NCI-H345 treated with DMSO at 0.1 percent for 48 hours (cell line): ENCODE results near the gene TEC.
A peak's percentile ranks its signal among the peaks of the same experiment; 100 is the strongest.

Experiments
- DNase-seq: peaks from one replicate; lab custom pipeline; 2025; ENCODE audit not compliant: unreplicated experiment; lab: John Stamatoyannopoulos, UW

Gene TEC

GRCh38 chr4:48127682-48128404 is 141.8 kb downstream of the TEC start:
- DNase-seq = peak; percentile 5

DNA sequence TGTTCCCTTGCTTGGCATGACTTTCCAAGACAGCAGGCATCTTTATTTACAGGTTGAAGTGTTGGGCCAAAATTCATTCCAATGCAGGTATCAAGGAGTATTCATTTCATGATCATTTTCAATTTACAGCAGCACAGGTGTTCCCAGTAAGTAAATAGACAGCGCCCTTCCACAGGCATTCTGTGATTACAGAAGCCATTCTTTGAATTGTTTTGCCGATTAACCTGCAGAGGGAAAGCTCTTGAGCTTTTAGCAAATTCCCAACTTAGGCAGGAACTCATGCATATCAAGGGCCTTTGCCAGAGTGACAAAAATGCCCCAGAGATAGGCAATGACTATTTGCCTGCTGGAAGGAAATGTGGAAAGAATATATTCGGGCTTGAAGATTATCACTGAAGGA is 142.4 kb downstream of the TEC start:
- peak; percentile 63 for DNase-seq

DNA sequence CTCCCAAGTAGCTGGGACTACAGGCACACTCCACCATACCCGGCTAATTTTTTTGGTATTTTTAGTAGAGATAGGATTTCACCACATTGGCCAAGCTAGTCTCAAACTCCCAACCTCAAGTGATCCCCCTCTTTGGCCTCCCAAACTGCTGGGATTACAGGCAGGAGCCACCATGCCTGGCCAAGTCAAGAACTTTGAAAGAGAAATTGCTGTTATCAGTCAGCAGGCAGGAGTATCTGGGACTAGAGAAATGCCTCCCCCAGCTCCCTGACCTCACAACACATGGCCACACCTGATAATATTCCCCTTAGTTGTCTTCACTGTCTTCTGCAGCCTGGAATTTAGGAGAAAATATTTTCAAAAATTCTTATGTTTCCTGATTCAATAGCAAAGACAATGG is 143.0 kb downstream of the TEC start:
- no peak for DNase-seq

- DNase-seq = no peak
Measured at GRCh38 chr4:48124870-48125269, 144.8 kb downstream of the TEC start.

DNA sequence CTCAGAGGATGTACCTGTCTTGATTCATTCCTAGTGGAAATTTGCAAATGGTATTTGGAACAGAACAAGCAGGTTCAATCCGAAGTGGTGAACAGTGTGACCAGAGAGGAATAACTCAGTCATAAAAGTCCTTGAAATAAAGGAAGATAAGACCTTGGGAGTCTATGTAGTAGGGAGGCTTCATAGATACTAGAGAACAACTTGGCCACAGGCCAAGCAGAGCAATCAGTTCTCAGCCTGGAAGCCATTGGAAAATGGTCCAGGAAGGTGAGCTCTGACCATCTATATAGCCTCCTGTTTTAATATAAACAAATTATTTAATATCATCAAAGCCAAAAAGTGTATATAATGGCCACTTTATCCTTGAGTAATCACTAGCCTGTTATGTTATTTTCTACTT is 146.9 kb downstream of the TEC start:
- no peak for DNase-seq

DNA sequence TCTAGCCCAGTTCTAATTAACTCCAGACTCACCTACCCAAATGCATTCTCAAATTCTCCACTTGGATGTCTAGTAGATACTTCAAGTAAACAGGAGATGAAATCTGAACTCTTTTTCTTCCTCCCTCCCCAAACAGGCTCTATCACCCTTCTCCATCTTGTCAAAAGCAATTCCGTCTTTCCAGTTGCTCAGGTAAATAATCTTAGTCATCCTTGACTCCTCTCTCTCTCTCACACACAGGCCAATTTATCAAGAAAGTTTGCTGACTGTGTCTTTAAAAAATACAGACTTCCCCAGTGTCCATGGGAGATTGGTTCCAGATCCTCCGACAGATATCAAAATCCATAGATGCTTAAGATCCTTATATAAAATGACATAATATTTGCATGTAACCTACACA is 148.5 kb downstream of the TEC start:
- no peak for DNase-seq

DNA sequence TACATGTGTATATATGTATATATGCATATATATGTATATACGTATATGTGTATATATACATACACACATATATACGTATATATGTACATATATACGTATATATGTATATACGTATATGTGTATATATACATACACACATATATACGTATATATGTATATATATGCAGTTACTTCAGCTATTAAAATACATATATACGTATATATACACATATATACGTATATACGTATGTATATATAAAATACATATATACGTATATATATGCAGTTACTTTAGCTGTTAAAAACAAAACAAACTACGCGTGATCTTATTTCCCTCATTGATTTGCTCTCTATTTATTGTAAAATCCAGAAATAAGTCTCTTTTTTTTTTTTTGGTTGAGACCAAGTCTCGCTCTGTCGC is 149.5 kb downstream of the TEC start:
- no peak for DNase-seq

DNA sequence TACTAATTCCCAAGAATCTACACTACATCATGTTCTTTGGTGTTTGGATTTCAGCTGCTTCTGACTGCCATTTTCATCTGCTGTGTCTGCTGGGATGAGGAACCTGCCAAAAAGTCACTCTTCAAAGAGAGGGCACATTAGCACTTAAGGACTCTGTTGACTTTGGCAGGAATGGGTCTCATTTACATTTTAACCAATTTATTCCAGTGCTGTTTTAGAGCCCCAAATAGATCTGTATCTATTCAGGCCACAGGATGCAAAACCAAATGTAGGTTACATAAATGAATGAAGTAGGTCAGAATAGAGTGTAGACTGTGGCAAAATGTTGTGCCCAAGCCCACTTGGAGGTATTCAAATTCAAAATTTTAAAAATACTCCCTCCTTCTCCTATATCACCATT is 150.0 kb downstream of the TEC start:
- no peak for DNase-seq

DNA sequence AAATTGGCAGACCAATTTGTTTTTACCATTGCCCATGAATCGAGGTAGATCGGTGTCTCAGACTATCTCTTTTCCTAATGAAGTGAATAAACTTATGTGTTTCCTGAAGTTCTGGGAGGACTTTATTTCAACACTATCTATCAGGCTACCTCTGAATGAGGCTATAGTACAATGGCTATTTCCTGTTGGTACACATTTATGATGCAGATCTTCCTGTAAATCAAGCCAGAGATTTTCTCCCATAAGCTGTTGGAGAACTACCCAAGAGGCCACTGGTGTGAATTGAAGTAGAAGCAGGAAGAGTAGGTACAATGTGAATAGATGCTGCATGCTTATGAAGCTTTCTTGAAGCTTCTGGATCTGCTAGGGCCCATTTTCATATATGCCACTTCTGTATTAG is 151.6 kb downstream of the TEC start:
- no peak for DNase-seq

- DNase-seq = no peak
Measured at GRCh38 chr4:48116582-48116981, 153.1 kb downstream of the TEC start.

DNA sequence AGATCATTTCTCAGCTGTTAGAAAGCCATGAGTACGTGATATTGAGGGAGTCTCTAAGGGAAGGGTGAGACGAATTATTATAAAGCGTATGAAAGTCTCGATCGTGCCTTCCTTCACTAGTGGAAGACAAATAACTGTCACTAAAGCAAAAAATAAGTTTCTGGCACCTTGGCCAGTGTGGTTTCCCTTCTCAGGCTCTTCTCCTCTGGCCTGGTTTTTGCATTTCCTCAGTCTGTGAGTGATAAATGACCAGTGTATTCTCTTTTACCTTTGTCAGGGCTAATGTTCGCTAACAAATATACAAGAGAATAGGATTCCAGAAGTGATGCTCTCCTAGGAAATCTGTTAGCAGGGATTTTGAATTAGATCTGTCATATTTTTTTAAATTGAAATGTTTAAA is 155.2 kb downstream of the TEC start:
- DNase-seq = no peak

DNA sequence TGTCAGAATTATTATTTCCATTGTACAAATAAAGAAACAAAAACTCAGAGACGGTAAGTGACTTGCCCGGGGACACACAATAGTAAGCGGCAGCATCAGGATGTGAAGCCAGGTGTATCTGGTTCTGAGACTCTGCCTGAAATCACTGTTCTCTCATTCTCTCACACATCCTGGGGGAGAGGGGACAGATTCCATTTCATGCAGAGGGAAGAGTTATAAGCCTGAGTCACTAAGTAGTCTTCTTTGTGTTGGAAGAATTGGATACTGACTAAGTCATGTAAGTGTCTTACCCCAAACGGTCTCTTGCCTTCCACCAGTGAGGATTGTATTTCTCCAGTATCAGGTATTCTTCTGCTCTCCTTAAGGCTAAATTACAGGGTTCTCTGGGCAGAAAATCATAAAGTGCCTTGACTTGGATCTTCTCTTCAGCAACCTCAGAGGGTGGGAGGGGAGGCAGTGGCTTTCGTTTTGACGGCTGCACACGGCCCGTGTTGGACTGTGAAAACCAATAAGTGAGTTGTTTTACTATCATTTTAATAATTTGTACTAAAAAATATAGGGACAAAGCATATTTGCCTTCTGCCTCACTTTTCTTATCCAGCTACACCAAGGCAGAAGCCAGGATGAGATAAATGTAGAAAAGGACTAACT is 157.5 kb downstream of the TEC start:
- no peak for DNase-seq

DNA sequence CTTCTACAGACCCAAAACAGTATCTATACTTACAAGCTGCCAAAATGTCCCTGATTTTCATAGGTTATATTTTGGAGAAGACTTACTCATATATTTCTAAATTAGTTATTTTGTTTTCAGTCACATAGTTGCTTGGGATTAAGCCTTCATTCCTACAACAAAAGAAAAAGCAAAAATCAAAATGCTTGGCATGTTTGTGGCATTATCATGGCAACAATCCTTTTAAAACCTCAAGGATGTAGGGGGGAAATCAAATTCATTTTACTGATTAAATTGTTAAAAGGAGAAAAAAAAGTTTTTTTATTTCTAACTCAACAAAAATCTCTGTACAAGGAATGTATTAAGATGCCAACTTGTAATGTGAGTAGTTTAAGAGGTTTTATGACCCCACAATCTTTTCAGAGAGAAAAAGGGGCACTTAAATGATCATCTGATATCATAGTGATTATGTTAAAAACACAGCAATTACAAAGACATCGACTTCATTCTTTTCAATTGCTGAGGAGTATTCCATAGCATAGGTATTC is 159.1 kb downstream of the TEC start:
- DNase-seq = no peak

- peak; percentile 1 for DNase-seq
Measured at GRCh38 chr4:48109413-48110263, 160.0 kb downstream of the TEC start.

DNA sequence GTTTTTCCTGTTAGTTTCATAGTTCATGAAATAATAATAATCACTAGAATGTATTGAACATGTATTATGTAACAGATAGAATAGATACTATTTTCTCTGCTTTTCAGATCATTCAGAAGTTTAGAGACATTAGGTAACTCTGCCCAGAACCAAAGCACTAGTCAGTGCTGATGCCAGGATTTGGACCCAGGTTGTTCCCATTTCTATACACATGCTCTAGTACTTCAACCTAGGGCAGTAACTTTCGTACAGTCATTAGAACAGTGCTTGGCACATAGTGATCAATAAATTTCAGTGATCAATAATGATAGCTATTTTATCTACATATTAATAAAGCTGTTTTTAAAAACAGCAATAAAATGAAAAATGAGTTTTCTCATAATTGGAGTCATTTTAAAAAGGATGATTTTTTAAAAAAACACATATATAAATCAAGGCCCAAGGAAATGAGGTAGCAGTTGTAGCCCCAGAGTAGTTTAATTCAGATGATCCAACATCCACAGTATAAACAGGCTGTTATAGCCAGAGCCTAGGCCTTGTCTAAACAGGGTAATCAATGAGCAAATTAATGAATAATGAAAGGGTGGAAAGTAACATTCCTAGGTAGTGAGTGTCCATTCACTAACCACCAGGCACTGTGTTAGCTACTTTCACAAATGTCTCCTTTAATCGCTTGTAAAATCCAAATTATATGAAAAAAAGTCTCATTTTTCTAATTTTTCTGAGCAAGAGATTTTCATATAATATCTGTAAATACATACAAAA is 161.1 kb downstream of the TEC start:
- DNase-seq = no peak

GRCh38 chr4:48105230-48105629 is 164.4 kb downstream of the TEC start:
- no peak for DNase-seq

DNA sequence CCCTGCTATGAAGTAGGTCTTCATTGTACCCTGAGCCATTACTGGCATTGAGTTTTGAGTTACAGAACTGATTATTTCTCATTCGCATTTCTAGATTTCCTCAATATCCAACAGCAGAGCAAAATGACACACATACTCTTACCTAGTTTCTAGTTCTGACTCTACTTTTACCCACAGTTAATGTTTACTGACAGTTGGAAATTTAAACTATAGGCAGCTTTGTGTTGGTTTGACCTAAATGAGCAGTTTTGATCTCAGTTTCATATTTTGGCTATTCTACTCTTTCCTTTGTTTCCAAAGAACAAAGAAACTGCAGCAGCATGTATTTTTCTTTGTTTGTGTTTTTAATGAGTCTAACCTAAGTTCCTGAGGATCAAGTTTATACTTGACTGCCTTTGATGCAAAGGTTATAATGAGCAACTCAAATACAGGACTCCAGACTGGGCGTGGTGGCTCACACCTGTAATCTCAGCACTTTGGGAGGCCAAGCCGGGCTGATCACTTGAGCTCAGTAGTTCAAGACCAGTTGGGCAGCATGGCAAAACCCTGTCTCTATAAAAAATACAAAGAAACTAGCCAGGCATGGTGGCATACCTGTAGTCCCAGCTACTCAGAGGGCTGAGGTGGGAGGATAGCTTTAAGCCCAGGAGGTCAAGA is 166.0 kb downstream of the TEC start:
- DNase-seq = no peak

DNA sequence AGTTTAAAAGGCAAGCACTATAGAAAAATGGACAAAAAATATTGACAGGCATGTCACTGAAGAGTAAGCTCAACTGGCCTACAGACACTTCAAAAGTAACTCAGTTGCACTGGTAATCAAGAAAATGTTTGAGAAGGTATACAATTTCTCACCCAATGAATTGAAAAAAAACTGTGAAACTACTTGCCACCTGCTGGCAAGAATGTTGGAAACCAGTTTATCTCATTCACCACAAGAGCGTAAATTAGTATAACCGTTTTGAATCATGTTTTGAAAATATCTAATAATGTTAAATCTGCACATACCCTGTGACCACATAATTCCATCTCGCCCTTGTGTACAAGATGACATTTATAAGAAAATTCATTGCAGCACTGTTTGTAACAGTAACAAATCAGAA is 167.3 kb downstream of the TEC start:
- no peak for DNase-seq

DNA sequence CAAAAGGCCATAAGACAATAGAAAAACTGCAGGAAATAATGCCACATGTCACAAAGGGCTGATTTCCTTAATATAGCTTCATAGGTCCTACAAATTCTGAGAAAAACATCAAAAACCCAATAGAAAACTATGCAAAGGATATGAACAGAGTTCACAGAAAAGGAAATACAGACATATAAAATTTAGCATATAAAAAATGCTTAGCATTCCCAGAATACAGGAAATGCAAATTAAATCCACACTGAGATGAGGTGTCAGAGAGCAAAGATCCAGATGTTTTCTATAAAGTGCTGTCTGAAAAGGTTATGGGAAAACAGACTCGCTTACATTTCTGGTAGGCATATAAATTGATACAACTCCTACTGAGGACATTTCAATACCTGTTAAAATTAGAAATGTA is 169.4 kb downstream of the TEC start:
- DNase-seq = no peak

DNA sequence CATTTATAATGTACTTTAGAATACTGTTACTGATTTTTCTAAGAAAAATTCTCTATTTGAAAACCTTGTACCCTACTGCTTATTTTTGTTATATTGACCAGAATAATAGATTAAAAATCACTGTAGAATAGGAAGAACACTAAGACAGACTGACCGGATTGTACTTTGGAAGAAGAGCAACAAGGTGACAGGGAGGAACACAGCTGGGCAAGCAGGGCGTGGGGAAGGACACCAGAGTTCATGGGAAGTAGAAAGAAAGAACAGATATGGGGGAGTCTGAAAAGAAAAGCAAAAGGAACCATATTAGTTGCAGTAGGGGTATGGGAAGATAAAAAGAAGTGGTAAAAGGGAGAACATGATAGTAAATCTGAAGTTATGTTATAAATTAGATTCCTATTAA is 174.2 kb downstream of the TEC start:
- no peak for DNase-seq

DNA sequence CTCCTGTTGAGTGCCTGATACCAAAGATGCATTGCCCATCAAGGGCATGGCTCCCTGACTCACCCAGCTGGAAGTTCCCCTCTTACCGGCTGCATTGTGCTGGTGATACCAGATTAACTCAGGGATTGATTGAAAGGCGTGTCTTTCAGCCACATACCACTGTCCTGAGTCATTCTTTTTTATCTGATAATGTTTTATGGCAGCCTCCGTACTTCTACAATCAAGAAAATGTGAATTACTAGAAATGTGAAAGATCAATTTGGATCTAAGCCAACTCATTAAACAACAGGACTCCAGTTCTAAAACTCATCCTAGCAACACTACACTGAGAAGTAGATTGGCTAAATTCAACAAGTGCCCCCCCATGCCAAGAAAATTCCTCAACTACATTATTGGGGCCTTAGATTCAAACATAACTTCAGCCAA is 175.6 kb downstream of the TEC start:
- DNase-seq = no peak
